HepG2 (cell line): ENCODE results near the gene SFTA2. TPM values are rescaled to one million over a fixed set of nuclear protein-coding genes. Genes with fewer than 3 reads are reported as not detected.

Experiments
- GATAD1 ChIP-seq: IDR thresholded peaks from 2 replicates; pipeline ENCODE4 v1.6.1; 2016; ENCODE audit warnings: missing genetic modification reagents, missing compliant biosample characterization
- GATAD2A ChIP-seq: IDR thresholded peaks from 2 replicates; pipeline ENCODE4 v1.6.1; 2016
- HMG20A ChIP-seq: IDR thresholded peaks from 2 replicates; pipeline ENCODE4 v1.6.1; 2016; ENCODE audit warnings: borderline replicate concordance
- HOXD1 ChIP-seq: sonication (generic); formaldehyde crosslinking; IDR thresholded peaks from 2 replicates; pipeline ENCODE4 v1.5.0; 2020; ENCODE audit warnings: missing genetic modification reagents
- MZF1 ChIP-seq: sonication (generic); formaldehyde crosslinking; IDR thresholded peaks from 2 replicates; pipeline ENCODE4 v1.8.1; 2023; ENCODE audit warnings: mild to moderate bottlenecking, missing genetic modification reagents, borderline replicate concordance
- PRMT3 ChIP-seq: sonication (generic); formaldehyde crosslinking; IDR thresholded peaks from 2 replicates; pipeline ENCODE4 v1.8.1; 2022; ENCODE audit warnings: low read depth, mild to moderate bottlenecking, moderate library complexity, missing genetic modification reagents, borderline replicate concordance
- SNAPC2 ChIP-seq: sonication (generic); formaldehyde crosslinking; IDR thresholded peaks from 2 replicates; pipeline ENCODE4 v1.8.1; 2022; ENCODE audit warnings: mild to moderate bottlenecking, missing genetic modification reagents
- TRIM24 ChIP-seq: sonication (generic); formaldehyde crosslinking; IDR thresholded peaks from 2 replicates; pipeline ENCODE4 v1.8.0; 2022; ENCODE audit warnings: mild to moderate bottlenecking, missing genetic modification reagents
- ZNF260 ChIP-seq: sonication (generic); formaldehyde crosslinking; IDR thresholded peaks from 2 replicates; pipeline ENCODE4 v1.4.0; 2020; ENCODE audit warnings: missing genetic modification reagents, low read depth, mild to moderate bottlenecking, borderline replicate concordance
- ZNF264 ChIP-seq: sonication (generic); formaldehyde crosslinking; IDR thresholded peaks from 2 replicates; pipeline ENCODE4 v1.4.0; 2020; ENCODE audit warnings: missing genetic modification reagents
- ZNF335 ChIP-seq: sonication (generic); formaldehyde crosslinking; IDR thresholded peaks from 2 replicates; pipeline ENCODE4 v1.4.0; 2020; ENCODE audit warnings: missing genetic modification reagents
- ZNF382 ChIP-seq: sonication (generic); formaldehyde crosslinking; IDR thresholded peaks from 2 replicates; pipeline ENCODE4 v1.5.0; 2020; ENCODE audit warnings: missing genetic modification reagents, mild to moderate bottlenecking, borderline replicate concordance
- ZNF552 ChIP-seq: sonication (generic); formaldehyde crosslinking; IDR thresholded peaks from 2 replicates; pipeline ENCODE4 v1.9.0; 2022; ENCODE audit warnings: missing genetic modification reagents, mild to moderate bottlenecking, borderline replicate concordance
- polyA plus RNA-seq, 8 experiments: library from polyadenylated mRNA; depleted of rRNA in 3 of 8; stranded (reverse) in 7 of 8; unstranded in 1 of 8; fragments of >200 nt; fragmentation: Illumina TruSeq in 4 of 8; extraction: Trizol in 4 of 8; gene quantifications; 2 replicates each; pipeline versions ENCODE4 v1.2.1 to v1.2.3, GENCODE V29; 2011 to 2016; ENCODE audit warnings: low read depth in 4 of 8, missing spikeins in 1 of 8, mixed read lengths in 1 of 8; ENCODE audit not compliant: insufficient read depth in 1 of 8
- total RNA-seq, 5 experiments: library from RNA; depleted of rRNA; stranded (reverse); fragments of >200 nt; fragmentation: Illumina TruSeq; extraction: Trizol; gene quantifications; 2 replicates each; pipeline ENCODE4 v1.2.3, GENCODE V29; 2016; ENCODE audit warnings: low read depth in 1 of 5
- TF ChIP-seq, protein P1 (sequence below): sonication (generic); formaldehyde crosslinking; IDR thresholded peaks from 2 replicates; pipeline ENCODE4 v1.8.0; 2022; ENCODE audit warnings: missing genetic modification reagents, mild to moderate bottlenecking, inconsistent platforms, borderline replicate concordance
- TF ChIP-seq, protein P2 (sequence below): sonication (generic); formaldehyde crosslinking; IDR thresholded peaks from 2 replicates; pipeline ENCODE4 v1.5.0; 2020; ENCODE audit warnings: mild to moderate bottlenecking, missing genetic modification reagents, borderline replicate concordance
- TF ChIP-seq, protein P3 (sequence below), 2 experiments: sonication (generic) in 1 of 2; formaldehyde crosslinking in 1 of 2; IDR thresholded peaks; 2 replicates each; pipeline versions ENCODE4 v1.4.0 to v1.6.1; 2016 to 2020; ENCODE audit warnings: borderline replicate concordance in 1 of 2, low read depth in 1 of 2, mild to moderate bottlenecking in 1 of 2, missing genetic modification reagents in 1 of 2
- TF ChIP-seq, protein P4 (sequence below): sonication (generic); formaldehyde crosslinking; IDR thresholded peaks from 2 replicates; pipeline ENCODE4 v1.5.1; 2020; ENCODE audit warnings: missing genetic modification reagents, mild to moderate bottlenecking, borderline replicate concordance

Gene SFTA2
- total and polyA plus RNA-seq, 2 of the 13 experiments (the other 11 are each of a cell fraction or from before 2014, with no cell fraction given) = not detected

DNA sequence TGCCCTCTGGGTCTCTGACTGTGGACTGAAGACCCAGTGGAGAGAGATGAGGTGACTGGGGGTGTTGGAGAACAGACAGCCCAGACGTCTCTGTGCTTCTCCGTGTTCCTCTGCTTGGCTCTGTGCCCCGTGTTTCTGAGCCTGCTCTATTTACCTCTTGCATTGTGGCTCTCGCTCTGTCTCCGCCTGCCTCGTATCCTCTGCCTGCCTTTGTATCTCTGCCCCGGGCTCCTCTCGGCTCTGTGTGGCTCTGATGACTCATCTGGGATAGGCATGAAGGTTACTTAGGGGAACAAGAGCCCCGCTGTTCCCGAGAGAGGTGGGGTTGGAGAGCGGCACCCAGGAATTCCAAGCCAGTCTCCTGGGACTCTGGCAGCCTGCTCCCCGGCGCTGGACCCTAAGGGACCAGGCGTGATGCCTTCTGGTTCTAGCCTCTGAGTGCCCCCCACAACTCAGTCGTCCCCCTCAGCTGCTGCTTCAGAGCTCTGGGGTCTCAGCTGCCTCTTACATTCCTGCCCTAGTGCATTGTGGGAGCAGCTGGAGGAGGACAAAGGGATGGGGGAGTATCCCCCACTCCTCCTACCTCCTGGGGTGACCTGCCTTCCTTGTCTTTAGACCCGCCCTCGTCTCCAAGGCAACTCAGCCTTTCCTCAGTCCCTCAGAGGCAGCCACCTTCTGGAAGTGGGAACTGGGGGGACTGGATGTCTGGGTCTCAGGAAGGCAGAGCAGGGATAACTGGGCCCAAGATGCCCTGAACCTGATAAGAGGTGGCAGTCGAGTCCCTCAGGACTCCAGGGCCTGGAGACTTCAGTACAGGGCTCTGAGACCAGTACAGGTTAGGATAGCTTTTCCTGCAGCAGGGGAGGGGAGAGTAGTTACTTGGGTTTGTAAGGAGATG is 45.7 kb downstream of the SFTA2 start (continued):
- TF ChIP-seq SNAPC2 (CRISPR knock-in tag) (no peak), ZNF382 (no peak), ZNF264 (CRISPR knock-in tag) (0 out of 2 replicates have a peak, but pooled peaks have one; percentile 55), PRMT3 (no peak), ZNF552 (CRISPR knock-in tag) (no peak), HMG20A (CRISPR knock-in tag) (peak; percentile 54; the same call in 1 of the 2 replicates), HOXD1 (CRISPR knock-in tag) (0 out of 2 replicates have a peak, but pooled peaks have one; percentile 26), ZNF260 (CRISPR knock-in tag) (no peak), GATAD2A (CRISPR knock-in tag) (peak; percentile 51; the same call in 1 of the 2 replicates), GATAD1 (CRISPR knock-in tag) (no peak), TRIM24 (CRISPR knock-in tag) (no peak), ZNF335 (no peak; the same call in 1 of the 2 replicates), MZF1 (no peak)
- TF ChIP-seq, protein P1, sequence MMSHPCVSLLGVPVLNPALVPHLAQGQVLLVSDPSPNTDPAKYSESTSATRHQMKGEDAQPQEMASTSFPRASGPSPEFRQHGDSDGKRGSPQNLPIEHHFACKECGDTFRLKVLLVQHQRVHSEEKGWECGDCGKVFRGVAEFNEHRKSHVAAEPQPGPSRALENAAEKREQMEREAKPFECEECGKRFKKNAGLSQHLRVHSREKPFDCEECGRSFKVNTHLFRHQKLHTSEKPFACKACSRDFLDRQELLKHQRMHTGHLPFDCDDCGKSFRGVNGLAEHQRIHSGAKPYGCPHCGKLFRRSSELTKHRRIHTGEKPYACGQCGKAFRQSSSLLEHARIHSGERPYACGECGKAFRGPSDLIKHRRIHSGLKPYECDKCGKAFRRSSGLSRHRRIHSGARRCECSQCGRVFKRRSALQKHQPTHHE (CRISPR knock-in tag) = no peak
- TF ChIP-seq, protein P2, sequence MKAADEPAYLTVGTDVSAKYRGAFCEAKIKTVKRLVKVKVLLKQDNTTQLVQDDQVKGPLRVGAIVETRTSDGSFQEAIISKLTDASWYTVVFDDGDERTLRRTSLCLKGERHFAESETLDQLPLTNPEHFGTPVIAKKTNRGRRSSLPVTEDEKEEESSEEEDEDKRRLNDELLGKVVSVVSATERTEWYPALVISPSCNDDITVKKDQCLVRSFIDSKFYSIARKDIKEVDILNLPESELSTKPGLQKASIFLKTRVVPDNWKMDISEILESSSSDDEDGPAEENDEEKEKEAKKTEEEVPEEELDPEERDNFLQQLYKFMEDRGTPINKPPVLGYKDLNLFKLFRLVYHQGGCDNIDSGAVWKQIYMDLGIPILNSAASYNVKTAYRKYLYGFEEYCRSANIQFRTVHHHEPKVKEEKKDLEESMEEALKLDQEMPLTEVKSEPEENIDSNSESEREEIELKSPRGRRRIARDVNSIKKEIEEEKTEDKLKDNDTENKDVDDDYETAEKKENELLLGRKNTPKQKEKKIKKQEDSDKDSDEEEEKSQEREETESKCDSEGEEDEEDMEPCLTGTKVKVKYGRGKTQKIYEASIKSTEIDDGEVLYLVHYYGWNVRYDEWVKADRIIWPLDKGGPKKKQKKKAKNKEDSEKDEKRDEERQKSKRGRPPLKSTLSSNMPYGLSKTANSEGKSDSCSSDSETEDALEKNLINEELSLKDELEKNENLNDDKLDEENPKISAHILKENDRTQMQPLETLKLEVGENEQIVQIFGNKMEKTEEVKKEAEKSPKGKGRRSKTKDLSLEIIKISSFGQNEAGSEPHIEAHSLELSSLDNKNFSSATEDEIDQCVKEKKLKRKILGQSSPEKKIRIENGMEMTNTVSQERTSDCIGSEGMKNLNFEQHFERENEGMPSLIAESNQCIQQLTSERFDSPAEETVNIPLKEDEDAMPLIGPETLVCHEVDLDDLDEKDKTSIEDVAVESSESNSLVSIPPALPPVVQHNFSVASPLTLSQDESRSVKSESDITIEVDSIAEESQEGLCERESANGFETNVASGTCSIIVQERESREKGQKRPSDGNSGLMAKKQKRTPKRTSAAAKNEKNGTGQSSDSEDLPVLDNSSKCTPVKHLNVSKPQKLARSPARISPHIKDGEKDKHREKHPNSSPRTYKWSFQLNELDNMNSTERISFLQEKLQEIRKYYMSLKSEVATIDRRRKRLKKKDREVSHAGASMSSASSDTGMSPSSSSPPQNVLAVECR = peak; percentile 43; the same call in 1 of the 2 replicates
- TF ChIP-seq, protein P3, sequence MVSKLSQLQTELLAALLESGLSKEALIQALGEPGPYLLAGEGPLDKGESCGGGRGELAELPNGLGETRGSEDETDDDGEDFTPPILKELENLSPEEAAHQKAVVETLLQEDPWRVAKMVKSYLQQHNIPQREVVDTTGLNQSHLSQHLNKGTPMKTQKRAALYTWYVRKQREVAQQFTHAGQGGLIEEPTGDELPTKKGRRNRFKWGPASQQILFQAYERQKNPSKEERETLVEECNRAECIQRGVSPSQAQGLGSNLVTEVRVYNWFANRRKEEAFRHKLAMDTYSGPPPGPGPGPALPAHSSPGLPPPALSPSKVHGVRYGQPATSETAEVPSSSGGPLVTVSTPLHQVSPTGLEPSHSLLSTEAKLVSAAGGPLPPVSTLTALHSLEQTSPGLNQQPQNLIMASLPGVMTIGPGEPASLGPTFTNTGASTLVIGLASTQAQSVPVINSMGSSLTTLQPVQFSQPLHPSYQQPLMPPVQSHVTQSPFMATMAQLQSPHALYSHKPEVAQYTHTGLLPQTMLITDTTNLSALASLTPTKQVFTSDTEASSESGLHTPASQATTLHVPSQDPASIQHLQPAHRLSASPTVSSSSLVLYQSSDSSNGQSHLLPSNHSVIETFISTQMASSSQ (IDR thresholded peaks at IDR 0.05; ENCODE audit: low read depth) = no peak
- TF ChIP-seq, protein P3 (CRISPR knock-in tag; IDR thresholded peaks at IDR 0.05; ENCODE audit: borderline replicate concordance) = peak; percentile 25; the same call in 1 of the 2 replicates
- TF ChIP-seq, protein P4, sequence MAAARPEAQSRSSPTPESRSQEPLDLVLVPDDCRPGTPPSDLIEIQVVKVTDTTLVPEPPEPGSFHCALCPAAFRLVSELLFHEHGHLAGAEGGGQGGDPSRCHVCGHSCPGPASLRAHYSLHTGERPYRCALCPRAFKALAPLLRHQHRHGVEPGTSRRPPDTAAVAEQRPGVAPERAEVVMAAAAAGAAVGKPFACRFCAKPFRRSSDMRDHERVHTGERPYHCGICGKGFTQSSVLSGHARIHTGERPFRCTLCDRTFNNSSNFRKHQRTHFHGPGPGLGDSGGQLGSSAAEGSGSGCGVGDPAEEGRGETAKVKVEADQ (CRISPR knock-in tag) = no peak
